ENCODE data around the gene TGFA. TPM values are rescaled to one million over a fixed set of nuclear protein-coding genes. Genes with fewer than 3 reads are reported as not detected.

The TGFA gene
- total and polyA plus RNA-seq, 2 experiments from 2014 or later, result 9.2 to 17.3 TPM

DNA sequence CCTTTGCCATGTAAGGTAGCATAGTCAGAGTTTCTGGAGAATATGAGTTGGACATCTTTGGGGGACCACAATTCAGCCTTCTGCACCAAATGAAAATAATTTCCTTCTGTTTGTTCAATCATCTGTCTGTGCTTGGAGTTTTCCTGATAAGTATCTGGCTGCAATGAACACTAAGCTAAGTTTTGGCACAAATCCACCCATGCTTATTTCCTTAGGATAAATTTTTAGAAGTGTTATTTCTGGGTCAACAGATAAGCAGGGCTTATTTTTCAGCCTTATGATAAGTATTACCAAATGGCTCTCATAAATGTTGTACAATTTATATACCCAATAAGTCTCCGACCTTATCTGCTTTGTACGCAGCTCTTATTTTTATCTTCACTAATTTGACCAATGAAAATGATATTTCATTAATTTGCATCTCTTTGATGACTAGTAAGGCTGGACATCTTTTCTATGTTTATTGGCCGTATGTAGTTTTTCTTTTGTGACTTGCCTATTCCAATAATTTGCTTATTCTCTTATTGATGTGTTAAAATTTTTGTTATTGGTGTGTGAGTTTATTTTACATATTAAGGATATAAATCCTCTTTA lies 59.2 kb downstream of the TGFA start:
- in situ Hi-C loops (cut with MboI), result no loop called here
- Histone ChIP-seq H3K4me1 (ENCODE audit: insufficient read depth) (peaks cover 5% of the 10 kb centered on the region; the same call in 1 of the 2 replicates), H3K4me3 (no peak overlapping the region), H3K36me3 (ENCODE audit: low read depth) (no peaks in the 10 kb centered on the region), H3K9me2 (ENCODE audit: insufficient read depth) (no peaks in the 10 kb centered on the region), H4K20me1 (ENCODE audit: insufficient read depth) (no peaks in the 10 kb centered on the region), H3K9me3 (ENCODE audit: low read depth) (no peaks in the 10 kb centered on the region), H3K27me3 (replicated peaks; ENCODE audit: insufficient read depth) (no peaks in the 10 kb centered on the region), H3K27ac (no peak overlapping the region), H2AFZ (no peak overlapping the region), H3K79me2 (ENCODE audit: insufficient read depth) (no peaks in the 10 kb centered on the region), H3F3A (ENCODE audit: insufficient read depth) (no peaks in the 10 kb centered on the region), H3K9ac (no peak overlapping the region), H3K4me2 (ENCODE audit: unreplicated experiment) (no peak overlapping the region)
- DNase-seq, result no peak
- TF ChIP-seq EZH2 (IDR thresholded peaks at IDR 0.05; ENCODE audit: insufficient read depth, poor library complexity, severe bottlenecking), result no peak
- no peak for TF ChIP-seq EZH2phosphoT487 (IDR thresholded peaks at IDR 0.05; ENCODE audit: insufficient read depth, low read depth)
- WGBS, 2 experiments (ENCODE audit: low coverage in 1 of 2, low lambda C conversion rate in 2 of 2, missing lambda C conversion rate in 2 of 2), result 87 to 89% methylated on average over 3 of the region's 3 CpGs

DNA sequence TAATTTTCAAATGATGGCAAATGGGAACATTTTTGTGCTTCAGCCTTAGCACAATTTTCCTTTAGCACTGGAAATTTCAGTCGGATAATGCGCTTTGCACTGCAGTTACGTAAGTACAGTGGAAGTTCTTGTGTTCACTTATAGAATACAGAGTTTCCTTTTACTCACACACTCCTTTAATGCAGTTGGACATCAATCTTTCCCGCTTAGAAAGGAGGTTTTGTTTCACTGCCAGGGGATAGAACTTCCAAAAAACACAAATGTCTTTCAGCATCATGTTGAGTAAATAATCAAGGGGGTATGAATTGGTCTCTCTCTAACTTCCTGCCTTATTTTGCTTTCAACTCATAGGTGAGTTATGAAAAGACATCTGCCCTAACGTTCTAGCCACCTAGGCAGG lies 63.2 kb downstream of the TGFA start:
- no peaks in the 10 kb centered on the region for H3F3A ChIP-seq (ENCODE audit: insufficient read depth)
- H3K79me2 ChIP-seq (ENCODE audit: insufficient read depth), result no peaks in the 10 kb centered on the region
- no peak for DNase-seq
- H3K27me3 ChIP-seq (replicated peaks; ENCODE audit: insufficient read depth), result no peaks in the 10 kb centered on the region
- no peak overlapping the region for H3K4me3 ChIP-seq
- H3K9ac ChIP-seq, result no peak overlapping the region
- no peak overlapping the region for H3K4me2 ChIP-seq (ENCODE audit: unreplicated experiment)
- no peak overlapping the region for H3K27ac ChIP-seq
- no peak overlapping the region for H2AFZ ChIP-seq
- H3K9me3 ChIP-seq (ENCODE audit: low read depth), result no peaks in the 10 kb centered on the region
- no peaks in the 10 kb centered on the region for H3K4me1 ChIP-seq (ENCODE audit: insufficient read depth)
- no peaks in the 10 kb centered on the region for H3K36me3 ChIP-seq (ENCODE audit: low read depth)
- in situ Hi-C loops (cut with MboI), result no loop called here
- no peaks in the 10 kb centered on the region for H3K9me2 ChIP-seq (ENCODE audit: insufficient read depth)
- H4K20me1 ChIP-seq (ENCODE audit: insufficient read depth), result no peaks in the 10 kb centered on the region
- 73 to 81% methylated on average over 5 of the region's 5 CpGs for whole genome bisulfite sequencing, 2 experiments (ENCODE audit: low coverage in 1 of 2, low lambda C conversion rate in 2 of 2, missing lambda C conversion rate in 2 of 2)
- TF ChIP-seq EZH2 (IDR thresholded peaks at IDR 0.05; ENCODE audit: insufficient read depth, poor library complexity, severe bottlenecking), result no peak
- TF ChIP-seq EZH2phosphoT487 (IDR thresholded peaks at IDR 0.05; ENCODE audit: insufficient read depth, low read depth), result no peak

DNA sequence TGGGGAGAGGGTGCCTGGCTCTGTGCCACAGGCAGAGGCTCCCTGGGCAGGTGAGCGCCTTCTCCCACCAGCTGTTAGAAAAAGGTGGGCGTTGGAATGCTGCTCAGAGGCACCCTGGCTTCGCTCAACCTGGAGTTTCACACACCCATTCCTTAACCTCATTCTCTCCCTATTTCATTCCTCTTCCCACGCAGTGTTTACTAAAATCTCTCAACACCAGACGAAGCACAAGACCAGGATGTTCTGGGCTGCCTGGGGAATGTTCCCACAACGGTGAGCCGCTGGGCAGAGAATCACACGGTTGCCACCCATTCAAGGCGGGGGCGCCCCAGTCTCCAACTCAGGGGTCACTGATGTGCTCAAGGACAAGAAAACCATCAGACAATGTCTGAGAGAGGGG lies 64.5 kb downstream of the TGFA start:
- no peaks in the 10 kb centered on the region for H3K4me1 ChIP-seq (ENCODE audit: insufficient read depth)
- TF ChIP-seq EZH2phosphoT487 (IDR thresholded peaks at IDR 0.05; ENCODE audit: insufficient read depth, low read depth) (no peak), EZH2 (IDR thresholded peaks at IDR 0.05; ENCODE audit: insufficient read depth, poor library complexity, severe bottlenecking) (no peak)
- no peak overlapping the region for H3K4me3 ChIP-seq
- no peak overlapping the region for H2AFZ ChIP-seq
- H3F3A ChIP-seq (ENCODE audit: insufficient read depth), result no peaks in the 10 kb centered on the region
- no peaks in the 10 kb centered on the region for H3K9me2 ChIP-seq (ENCODE audit: insufficient read depth)
- in situ Hi-C loops (cut with MboI), result no loop called here
- H4K20me1 ChIP-seq (ENCODE audit: insufficient read depth), result no peaks in the 10 kb centered on the region
- no peaks in the 10 kb centered on the region for H3K27me3 ChIP-seq (replicated peaks; ENCODE audit: insufficient read depth)
- no peak overlapping the region for H3K4me2 ChIP-seq (ENCODE audit: unreplicated experiment)
- no peak for DNase-seq
- H3K27ac ChIP-seq, result no peak overlapping the region
- H3K9ac ChIP-seq, result no peak overlapping the region
- no peaks in the 10 kb centered on the region for H3K79me2 ChIP-seq (ENCODE audit: insufficient read depth)
- H3K36me3 ChIP-seq (ENCODE audit: low read depth), result no peaks in the 10 kb centered on the region
- no peaks in the 10 kb centered on the region for H3K9me3 ChIP-seq (ENCODE audit: low read depth)
- 87 to 88% methylated on average over 10 of the region's 10 CpGs for WGBS, 2 experiments (ENCODE audit: low coverage in 1 of 2, low lambda C conversion rate in 2 of 2, missing lambda C conversion rate in 2 of 2)

DNA sequence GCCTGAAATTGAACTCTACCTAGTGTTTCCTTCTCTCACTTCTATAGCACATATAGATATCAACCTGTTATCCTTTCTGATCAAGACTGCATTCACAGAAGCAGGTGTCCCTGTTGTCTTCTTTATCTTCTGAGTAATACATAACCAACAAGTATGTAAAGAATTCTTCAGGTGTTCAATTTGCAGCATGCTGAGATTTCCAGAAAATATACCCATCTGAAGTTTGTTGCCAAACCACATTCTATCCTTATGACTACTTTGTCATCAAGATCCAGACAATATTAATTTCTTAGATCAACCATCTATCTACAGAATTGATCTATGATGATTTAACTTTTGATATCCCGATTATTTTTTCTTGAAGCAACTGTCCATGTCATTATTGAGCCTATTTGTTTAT lies 69.5 kb downstream of the TGFA start:
- Histone ChIP-seq H3K79me2 (ENCODE audit: insufficient read depth) (no peaks in the 10 kb centered on the region), H4K20me1 (ENCODE audit: insufficient read depth) (no peaks in the 10 kb centered on the region), H3K4me2 (ENCODE audit: unreplicated experiment) (no peak overlapping the region), H3K4me3 (no peak overlapping the region), H3F3A (ENCODE audit: insufficient read depth) (no peaks in the 10 kb centered on the region), H3K27ac (no peak overlapping the region), H3K9ac (no peak overlapping the region), H3K36me3 (ENCODE audit: low read depth) (no peaks in the 10 kb centered on the region), H3K9me2 (ENCODE audit: insufficient read depth) (no peaks in the 10 kb centered on the region), H2AFZ (no peak overlapping the region), H3K27me3 (replicated peaks; ENCODE audit: insufficient read depth) (no peaks in the 10 kb centered on the region), H3K9me3 (ENCODE audit: low read depth) (no peaks in the 10 kb centered on the region), H3K4me1 (ENCODE audit: insufficient read depth) (peaks cover 8% of the 10 kb centered on the region)
- WGBS, 2 experiments (ENCODE audit: low coverage in 1 of 2, low lambda C conversion rate in 2 of 2, missing lambda C conversion rate in 2 of 2), result 84 to 88% methylated on average over 1 of the region's 1 CpG
- in situ Hi-C loops (cut with MboI), result no loop called here
- DNase-seq, result no peak
- TF ChIP-seq EZH2phosphoT487 (IDR thresholded peaks at IDR 0.05; ENCODE audit: insufficient read depth, low read depth) (no peak), EZH2 (IDR thresholded peaks at IDR 0.05; ENCODE audit: insufficient read depth, poor library complexity, severe bottlenecking) (no peak)

DNA sequence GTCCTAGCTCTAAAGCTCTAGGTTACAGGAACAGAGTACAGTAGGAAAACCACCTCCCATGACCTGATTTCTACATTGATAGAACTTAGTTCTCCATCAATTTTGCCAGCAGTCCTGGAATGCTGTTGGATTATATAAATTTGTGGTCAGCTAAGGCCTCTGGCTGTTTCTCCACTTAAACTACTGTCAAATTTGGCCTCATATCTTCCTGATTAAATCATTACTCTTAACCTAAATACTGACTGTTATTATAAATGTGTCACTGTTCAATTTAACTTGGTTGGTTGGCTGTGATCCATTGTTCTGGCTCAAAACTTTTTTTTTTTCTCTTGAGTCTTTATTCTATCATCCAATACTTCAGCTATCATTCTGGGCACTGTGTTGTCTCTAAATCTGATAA lies 71.2 kb downstream of the TGFA start:
- Histone ChIP-seq H3K4me3 (no peak overlapping the region), H3F3A (ENCODE audit: insufficient read depth) (no peaks in the 10 kb centered on the region), H3K27ac (no peak overlapping the region), H3K9me2 (ENCODE audit: insufficient read depth) (no peaks in the 10 kb centered on the region), H3K9ac (no peak overlapping the region), H3K9me3 (ENCODE audit: low read depth) (no peaks in the 10 kb centered on the region), H3K79me2 (ENCODE audit: insufficient read depth) (no peaks in the 10 kb centered on the region), H3K4me2 (ENCODE audit: unreplicated experiment) (no peak overlapping the region), H4K20me1 (ENCODE audit: insufficient read depth) (no peaks in the 10 kb centered on the region), H3K27me3 (replicated peaks; ENCODE audit: insufficient read depth) (no peaks in the 10 kb centered on the region), H3K36me3 (ENCODE audit: low read depth) (no peaks in the 10 kb centered on the region), H3K4me1 (ENCODE audit: insufficient read depth) (peaks cover 8% of the 10 kb centered on the region), H2AFZ (no peak overlapping the region)
- peak; percentile 36 for DNase-seq
- in situ Hi-C loops (cut with MboI), result no loop called here
- TF ChIP-seq EZH2phosphoT487 (IDR thresholded peaks at IDR 0.05; ENCODE audit: insufficient read depth, low read depth) (no peak), EZH2 (IDR thresholded peaks at IDR 0.05; ENCODE audit: insufficient read depth, poor library complexity, severe bottlenecking) (no peak)
